Muscle layer of colon (tissue), 2 donors: ENCODE data around the gene TMEM256.
A peak's percentile ranks its signal among the peaks of the same experiment; 100 is the strongest.

Source experiments
- H3K27ac ChIP-seq: one replicate; pipeline ENCODE4 v1.7.0; 2013; ENCODE audit warnings: low read depth, mild to moderate bottlenecking, low read length, moderate library complexity
- H3K27me3 ChIP-seq, 2 donors: one replicate each; pipeline ENCODE4 v1.7.0; 2013; ENCODE audit warnings: low read length in 2 of 2, mild to moderate bottlenecking in 2 of 2; ENCODE audit not compliant: insufficient read depth in 2 of 2, control insufficient read depth in 1 of 2
- H3K36me3 ChIP-seq: one replicate; pipeline ENCODE4 v1.7.0; 2013; ENCODE audit warnings: mild to moderate bottlenecking, low read length; ENCODE audit not compliant: insufficient read depth
- H3K4me1 ChIP-seq: one replicate; pipeline ENCODE4 v1.7.0; 2013; ENCODE audit warnings: mild to moderate bottlenecking, low read length; ENCODE audit not compliant: insufficient read depth
- H3K4me3 ChIP-seq, 2 donors: one replicate each; pipeline ENCODE4 v1.7.0; 2013; ENCODE audit warnings: low read length in 2 of 2, low read depth in 1 of 2, mild to moderate bottlenecking in 1 of 2, moderate library complexity in 1 of 2
- H3K9ac ChIP-seq: one replicate; pipeline ENCODE4 v1.7.0; 2013; ENCODE audit warnings: low read length
- H3K9me3 ChIP-seq: one replicate; pipeline ENCODE4 v1.7.0; 2013; ENCODE audit warnings: mild to moderate bottlenecking, low read length
- donor health status: abdominal sarcoma.
- donor health status: Adenocarcinoma of cecum.

Gene TMEM256

DNA sequence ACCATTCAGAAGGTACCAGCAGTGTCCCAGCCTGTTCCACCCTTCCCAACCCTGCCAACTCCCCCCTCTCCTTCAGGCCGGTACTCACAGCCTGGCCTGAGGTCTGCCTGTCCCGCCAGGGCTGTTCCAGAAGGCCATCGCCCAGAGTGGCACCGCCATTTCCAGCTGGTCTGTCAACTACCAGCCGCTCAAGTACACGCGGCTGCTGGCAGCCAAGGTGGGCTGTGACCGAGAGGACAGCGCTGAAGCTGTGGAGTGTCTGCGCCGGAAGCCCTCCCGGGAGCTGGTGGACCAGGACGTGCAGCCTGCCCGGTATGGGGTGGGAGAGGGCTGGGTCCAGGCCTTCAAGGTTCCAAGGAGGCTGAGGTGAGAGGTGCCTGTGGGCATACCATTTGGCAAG lies 10.9 kb upstream of the TMEM256 start:
- Histone ChIP-seq H3K4me1 (no peaks in the 10 kb centered on the region), H3K27ac (no peak overlapping the region), H3K27me3 (peaks cover 0 to 3% of the 10 kb centered on the region in 2 donors), H3K9ac (no peak overlapping the region), H3K36me3 (peaks cover 8% of the 10 kb centered on the region), H3K9me3 (no peaks in the 10 kb centered on the region), H3K4me3 (no peak overlapping the region)

DNA sequence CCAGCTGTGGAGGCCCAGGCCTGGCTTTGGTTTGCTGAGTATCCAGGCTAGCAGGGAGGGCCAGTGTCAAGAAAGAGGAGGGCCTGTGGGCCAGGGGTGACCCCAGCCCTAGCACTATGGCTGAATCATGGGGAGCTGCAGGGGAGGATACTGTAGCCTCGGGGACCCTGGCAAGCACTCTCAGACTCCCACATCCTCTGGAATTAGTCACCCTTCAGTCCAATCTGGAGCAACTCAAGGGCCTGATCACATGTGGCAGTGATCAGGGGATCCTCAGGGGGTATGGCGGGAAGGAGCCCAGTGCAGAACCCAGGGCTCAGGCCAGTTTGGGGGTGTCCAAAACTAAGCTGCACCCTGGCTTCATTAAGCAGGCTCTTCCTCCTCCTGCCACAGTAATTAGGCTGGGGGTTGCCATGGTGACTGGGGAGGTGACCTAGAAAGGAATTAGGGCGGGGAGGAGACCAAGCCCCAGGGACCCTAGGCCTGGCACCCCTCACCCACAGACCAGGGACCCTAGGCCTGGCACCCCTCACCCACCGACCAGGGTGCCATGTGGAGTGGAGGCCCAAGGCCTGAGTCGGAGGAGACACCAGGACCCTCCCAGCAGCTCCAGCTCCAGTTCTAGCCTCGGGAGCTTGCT lies 9.6 kb upstream of the TMEM256 start:
- peaks cover 8% of the 10 kb centered on the region for H3K36me3 ChIP-seq
- H3K9me3 ChIP-seq, result no peaks in the 10 kb centered on the region
- no peaks in the 10 kb centered on the region for H3K27me3 ChIP-seq
- H3K27ac ChIP-seq, result no peak overlapping the region
- no peak overlapping the region for H3K4me3 ChIP-seq
- no peak overlapping the region for H3K9ac ChIP-seq
- H3K4me1 ChIP-seq, result no peaks in the 10 kb centered on the region

DNA sequence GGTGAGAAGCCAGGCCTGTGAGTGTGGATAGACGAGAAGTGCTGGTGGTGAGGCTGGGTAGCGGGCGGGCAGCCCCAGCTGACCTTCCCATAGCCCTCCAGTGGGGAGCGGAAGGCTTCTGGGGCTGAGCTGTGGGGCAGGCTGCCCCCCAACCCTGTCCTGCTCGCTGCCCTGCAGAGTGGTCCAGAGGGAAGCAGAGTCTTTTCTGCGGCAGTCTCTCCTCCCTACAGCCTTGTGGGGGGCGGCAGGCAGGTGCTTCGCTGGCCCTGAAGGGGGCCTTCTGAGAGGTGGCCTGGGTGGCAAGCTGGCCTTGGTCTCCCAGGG lies 7.5 kb upstream of the TMEM256 start:
- no peak overlapping the region for H3K4me3 ChIP-seq
- no peaks in the 10 kb centered on the region for H3K4me1 ChIP-seq
- H3K36me3 ChIP-seq, result peaks cover 3% of the 10 kb centered on the region
- H3K9me3 ChIP-seq, result no peaks in the 10 kb centered on the region
- no peaks in the 10 kb centered on the region for H3K27me3 ChIP-seq
- H3K9ac ChIP-seq, result no peak overlapping the region
- H3K27ac ChIP-seq, result no peak overlapping the region

DNA sequence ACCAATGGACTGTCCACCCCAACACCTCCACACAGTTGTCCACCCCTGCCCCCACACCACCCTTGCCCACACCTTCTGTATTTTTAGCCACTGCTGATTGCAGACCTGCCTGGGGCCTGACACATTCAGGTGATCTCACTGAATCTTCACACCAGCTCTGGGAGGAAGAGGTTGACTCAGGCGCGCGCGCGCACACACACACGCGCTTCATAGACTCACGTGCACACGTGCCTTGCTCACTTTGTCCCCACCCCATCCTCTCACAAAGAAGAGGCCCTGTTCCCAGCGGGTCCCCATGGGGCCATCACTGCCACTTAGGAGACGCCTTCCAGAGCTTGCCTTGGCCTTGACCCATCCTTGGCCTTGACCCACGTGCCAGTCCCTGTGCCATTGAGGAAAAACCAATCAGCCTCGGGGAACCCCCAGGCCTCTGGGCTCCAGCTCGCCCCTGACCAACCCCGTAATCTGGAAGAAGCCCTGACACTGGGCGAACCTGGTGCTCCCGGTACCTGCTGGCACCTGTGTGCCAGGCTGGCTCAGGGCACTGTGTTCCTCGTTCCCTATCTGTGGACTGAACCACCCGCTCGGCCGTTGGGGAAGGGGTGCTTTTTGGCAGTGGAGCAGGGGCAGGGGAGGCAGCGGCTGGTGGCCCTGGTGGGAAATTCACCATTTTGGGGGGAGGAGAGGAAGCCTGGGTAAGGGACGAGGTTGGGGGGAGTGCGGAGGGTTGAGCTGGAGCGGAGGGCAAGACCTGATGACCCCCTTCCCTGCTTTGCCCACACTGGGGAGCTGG lies 6.9 kb upstream of the TMEM256 start:
- no peaks in the 10 kb centered on the region for H3K36me3 ChIP-seq
- H3K9me3 ChIP-seq, result no peaks in the 10 kb centered on the region
- peaks cover 4% of the 10 kb centered on the region for H3K4me1 ChIP-seq
- H3K27ac ChIP-seq, result no peak overlapping the region
- H3K4me3 ChIP-seq, result no peak overlapping the region
- H3K9ac ChIP-seq, result no peak overlapping the region
- no peaks in the 10 kb centered on the region for H3K27me3 ChIP-seq

DNA sequence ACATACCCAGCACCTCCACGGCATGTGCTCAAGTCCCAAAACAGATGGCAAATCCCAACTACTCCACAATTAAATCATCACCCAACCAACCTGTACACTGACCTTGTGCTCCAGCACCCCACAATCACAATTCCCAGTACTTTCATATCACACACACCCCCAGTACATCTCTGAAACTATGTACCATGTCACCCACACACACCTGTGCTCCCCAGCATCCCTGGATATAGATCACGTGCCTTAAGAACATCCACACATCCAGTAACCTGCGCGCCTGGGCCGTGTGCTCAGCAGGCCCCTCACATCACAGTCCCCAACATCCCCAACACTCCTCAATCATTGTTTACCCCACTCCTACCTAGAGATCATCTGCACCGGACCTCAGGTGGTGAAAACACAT lies 5.8 kb upstream of the TMEM256 start:
- no peaks in the 10 kb centered on the region for H3K27me3 ChIP-seq
- H3K9ac ChIP-seq, result no peak overlapping the region
- no peaks in the 10 kb centered on the region for H3K36me3 ChIP-seq
- no peak overlapping the region for H3K27ac ChIP-seq
- H3K9me3 ChIP-seq, result no peaks in the 10 kb centered on the region
- no peak overlapping the region for H3K4me3 ChIP-seq
- peaks cover 8% of the 10 kb centered on the region for H3K4me1 ChIP-seq

- Histone ChIP-seq H3K27ac (no peak overlapping the region), H3K9ac (no peak overlapping the region), H3K4me3 (no peak overlapping the region), H3K36me3 (no peaks in the 10 kb centered on the region), H3K9me3 (no peaks in the 10 kb centered on the region), H3K4me1 (peaks cover 8% of the 10 kb centered on the region), H3K27me3 (no peaks in the 10 kb centered on the region)
These were observed 5.0 kb upstream of the TMEM256 start for GRCh38 chr17:7408863-7409262.

DNA sequence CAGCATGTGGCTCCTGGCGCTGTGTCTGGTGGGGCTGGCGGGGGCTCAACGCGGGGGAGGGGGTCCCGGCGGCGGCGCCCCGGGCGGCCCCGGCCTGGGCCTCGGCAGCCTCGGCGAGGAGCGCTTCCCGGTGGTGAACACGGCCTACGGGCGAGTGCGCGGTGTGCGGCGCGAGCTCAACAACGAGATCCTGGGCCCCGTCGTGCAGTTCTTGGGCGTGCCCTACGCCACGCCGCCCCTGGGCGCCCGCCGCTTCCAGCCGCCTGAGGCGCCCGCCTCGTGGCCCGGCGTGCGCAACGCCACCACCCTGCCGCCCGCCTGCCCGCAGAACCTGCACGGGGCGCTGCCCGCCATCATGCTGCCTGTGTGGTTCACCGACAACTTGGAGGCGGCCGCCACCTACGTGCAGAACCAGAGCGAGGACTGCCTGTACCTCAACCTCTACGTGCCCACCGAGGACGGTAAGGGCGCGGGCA lies 4.4 kb upstream of the TMEM256 start:
- Histone ChIP-seq H3K9ac (no peak overlapping the region), H3K27me3 (no peaks in the 10 kb centered on the region), H3K4me1 (peaks cover 8% of the 10 kb centered on the region), H3K36me3 (no peaks in the 10 kb centered on the region), H3K9me3 (no peaks in the 10 kb centered on the region), H3K27ac (no peak overlapping the region), H3K4me3 (no peak overlapping the region)

DNA sequence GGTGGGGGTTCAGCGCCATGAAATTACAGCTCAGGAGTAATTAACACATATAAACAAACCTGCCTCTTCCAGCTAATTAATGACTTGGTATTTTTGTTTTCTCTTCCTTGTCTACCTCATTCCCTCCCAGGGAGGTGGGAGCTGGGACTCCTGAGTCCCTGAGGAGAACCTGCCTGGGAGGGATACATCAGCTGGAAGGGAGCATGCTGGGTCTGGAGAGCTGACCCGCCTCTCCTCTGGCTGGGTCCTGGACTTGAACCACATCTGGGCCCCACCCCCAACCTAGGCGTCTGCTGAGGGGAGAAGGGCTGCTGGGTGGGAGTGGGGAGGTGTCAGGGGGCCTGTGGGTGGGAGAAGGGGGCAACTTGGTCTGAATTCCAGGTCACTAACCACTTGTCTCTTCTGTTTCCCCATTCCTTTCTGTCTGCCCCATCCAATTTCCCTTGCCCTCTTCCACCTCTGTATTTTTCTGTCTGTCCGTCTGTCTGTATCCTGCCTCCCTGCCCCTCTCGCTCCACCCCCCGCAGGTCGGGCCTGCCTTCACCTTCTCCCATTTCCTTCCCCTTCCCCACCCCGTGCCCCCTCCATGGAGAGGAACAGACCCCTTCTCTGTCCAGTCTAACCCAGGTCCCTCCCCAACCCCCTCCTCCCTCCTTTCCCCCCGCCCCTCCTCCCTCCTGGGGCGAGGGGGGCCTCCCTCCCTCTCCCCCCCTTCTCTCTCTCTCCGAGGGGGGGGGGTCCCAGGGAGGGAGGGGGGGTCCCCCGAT lies 3.8 kb upstream of the TMEM256 start, which contains the start of gene NLGN2:
Gene NLGN2 (plus strand): TSS at position 361 of the 767 bp plus-strand sequence. CDS start 411 bp downstream, outside the sequence.
- Histone ChIP-seq H3K4me1 (peaks cover 15% of the 10 kb centered on the region), H3K36me3 (no peaks in the 10 kb centered on the region), H3K9ac (no peak within 1 kb of the TSS), H3K27me3 (no peaks in the 10 kb centered on the region), H3K27ac (no peak within 1 kb of the TSS), H3K9me3 (no peaks in the 10 kb centered on the region), H3K4me3 (no peak within 1 kb of the TSS)

GRCh38 chr17:7407082-7407481 lies 3.2 kb upstream of the TMEM256 start:
- no peak overlapping the region for H3K4me3 ChIP-seq
- H3K4me1 ChIP-seq, result peaks cover 15% of the 10 kb centered on the region
- H3K9ac ChIP-seq, result no peak overlapping the region
- H3K27ac ChIP-seq, result no peak overlapping the region
- H3K27me3 ChIP-seq, result no peaks in the 10 kb centered on the region
- H3K9me3 ChIP-seq, result no peaks in the 10 kb centered on the region
- H3K36me3 ChIP-seq, result no peaks in the 10 kb centered on the region

GRCh38 chr17:7406235-7406825 lies 2.4 kb upstream of the TMEM256 start:
- Histone ChIP-seq H3K4me3 (peak overlapping the region in 1 of 2 donors; percentile 71), H3K9ac (peak overlapping the region; percentile 57)

More at GRCh38 chr17:7406235-7406825, 2.4 kb upstream of the TMEM256 start:
- Histone ChIP-seq H3K9me3 (no peaks in the 10 kb centered on the region), H3K27me3 (no peaks in the 10 kb centered on the region), H3K36me3 (no peaks in the 10 kb centered on the region), H3K27ac (peak overlapping the region; percentile 45), H3K4me1 (peaks cover 15% of the 10 kb centered on the region)
